Measurements from ENCODE around the gene DMD. TPM values are rescaled to one million over a fixed set of nuclear protein-coding genes. Genes with fewer than 3 reads are reported as not detected.

Gene DMD
- total and polyA plus RNA-seq, 2 of the 8 experiments (the other 6 are each of a cell fraction or from before 2014, with no cell fraction given), result 4.8 to 7.4 TPM

DNA sequence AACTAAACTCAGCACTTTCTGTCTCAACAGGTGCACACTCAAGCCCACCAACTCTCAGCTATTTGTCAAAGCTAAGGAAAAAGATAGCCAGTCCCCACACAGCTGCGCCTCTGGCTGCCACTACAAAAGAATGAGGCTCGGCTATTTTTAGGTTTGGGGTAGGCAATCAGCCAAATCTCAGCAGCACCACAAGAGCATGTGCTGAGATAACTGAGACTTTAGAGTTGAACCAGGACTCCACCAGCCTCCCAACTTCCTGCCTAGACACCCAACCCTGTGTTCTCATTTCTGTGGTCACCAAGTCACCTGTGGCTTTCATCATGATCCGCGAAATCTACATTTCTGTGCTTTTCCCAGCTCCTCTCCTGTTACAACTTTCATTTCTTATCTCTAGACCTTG, 28.0 kb downstream of the DMD start (continued):
- TF ChIP-seq, protein P1, sequence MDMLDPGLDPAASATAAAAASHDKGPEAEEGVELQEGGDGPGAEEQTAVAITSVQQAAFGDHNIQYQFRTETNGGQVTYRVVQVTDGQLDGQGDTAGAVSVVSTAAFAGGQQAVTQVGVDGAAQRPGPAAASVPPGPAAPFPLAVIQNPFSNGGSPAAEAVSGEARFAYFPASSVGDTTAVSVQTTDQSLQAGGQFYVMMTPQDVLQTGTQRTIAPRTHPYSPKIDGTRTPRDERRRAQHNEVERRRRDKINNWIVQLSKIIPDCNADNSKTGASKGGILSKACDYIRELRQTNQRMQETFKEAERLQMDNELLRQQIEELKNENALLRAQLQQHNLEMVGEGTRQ (IDR thresholded peaks at IDR 0.05; ENCODE audit: low read length), result no peak
- TF ChIP-seq JUND (IDR thresholded peaks at IDR 0.05; ENCODE audit: low read length) (no peak), JUN (IDR thresholded peaks at IDR 0.05; ENCODE audit: low read depth, low read length) (no peak)

Measured in H1 (cell line).